PC-3 (cell line): ENCODE results near the gene HBM.

Experiments
- CTCF ChIP-seq: fragments of 300-600 bp; sonication (generic); conservative IDR thresholded peaks from 2 replicates; pipeline ENCODE4 v1.5.1; 2017; ENCODE audit warnings: antibody characterized with exemption, low read depth, mild to moderate bottlenecking, low read length
- EZH2 ChIP-seq: fragments of 300-600 bp; sonication (generic); IDR thresholded peaks from one replicate; pipeline ENCODE4 v1.6.1; 2017; ENCODE audit warnings: antibody characterized with exemption, mild to moderate bottlenecking, low read length; ENCODE audit not compliant: unreplicated experiment
- EZH2phosphoT487 ChIP-seq: fragments of 300-600 bp; sonication (generic); IDR thresholded peaks from 2 replicates; pipeline ENCODE4 v1.6.1; 2018; ENCODE audit warnings: mild to moderate bottlenecking, antibody characterized with exemption, low read length, borderline replicate concordance

GRCh38 chr16:185213-185612, 19.4 kb downstream of the HBM start:
- TF ChIP-seq CTCF (no peak), EZH2 (no peak), EZH2phosphoT487 (no peak)
